Measurements from ENCODE around the gene MFAP3.

DNA sequence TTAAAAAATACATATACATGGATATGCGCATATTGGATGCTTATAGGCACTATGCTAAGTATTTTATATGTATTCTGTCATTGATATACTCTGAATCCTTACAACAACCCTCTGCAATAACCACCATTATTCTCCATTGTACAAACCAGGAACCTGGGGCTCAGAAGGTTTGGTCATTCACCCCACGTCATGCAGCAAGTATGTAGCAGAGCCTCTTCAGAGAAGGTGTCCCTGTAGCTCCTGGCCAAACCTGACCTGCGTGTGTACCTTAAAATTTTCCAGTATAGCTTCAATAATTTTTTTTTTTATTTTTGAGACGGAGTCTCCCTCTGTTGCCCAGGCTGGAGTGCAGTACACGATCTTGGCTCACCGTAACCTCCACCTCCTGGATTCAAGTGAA lies 51.9 kb downstream of the MFAP3 start:
- TF ChIP-seq CTCF (IDR thresholded peaks at IDR 0.05; ENCODE audit: poor library complexity, severe bottlenecking) (no peak), EZH2 (IDR thresholded peaks at IDR 0.05; ENCODE audit: borderline replicate concordance, insufficient read depth, low read length, poor library complexity, severe bottlenecking) (no peak), EP300 (conservative IDR thresholded peaks at IDR 0.05; ENCODE audit: poor library complexity, severe bottlenecking) (no peak), SMC3 (conservative IDR thresholded peaks at IDR 0.05; ENCODE audit: poor library complexity) (no peak), POLR2AphosphoS5 (IDR thresholded peaks at IDR 0.05) (no peak), RAD21 (conservative IDR thresholded peaks at IDR 0.05) (no peak), MXI1 (conservative IDR thresholded peaks at IDR 0.05; ENCODE audit: poor library complexity, severe bottlenecking) (no peak)
- TF ChIP-seq, protein P1, sequence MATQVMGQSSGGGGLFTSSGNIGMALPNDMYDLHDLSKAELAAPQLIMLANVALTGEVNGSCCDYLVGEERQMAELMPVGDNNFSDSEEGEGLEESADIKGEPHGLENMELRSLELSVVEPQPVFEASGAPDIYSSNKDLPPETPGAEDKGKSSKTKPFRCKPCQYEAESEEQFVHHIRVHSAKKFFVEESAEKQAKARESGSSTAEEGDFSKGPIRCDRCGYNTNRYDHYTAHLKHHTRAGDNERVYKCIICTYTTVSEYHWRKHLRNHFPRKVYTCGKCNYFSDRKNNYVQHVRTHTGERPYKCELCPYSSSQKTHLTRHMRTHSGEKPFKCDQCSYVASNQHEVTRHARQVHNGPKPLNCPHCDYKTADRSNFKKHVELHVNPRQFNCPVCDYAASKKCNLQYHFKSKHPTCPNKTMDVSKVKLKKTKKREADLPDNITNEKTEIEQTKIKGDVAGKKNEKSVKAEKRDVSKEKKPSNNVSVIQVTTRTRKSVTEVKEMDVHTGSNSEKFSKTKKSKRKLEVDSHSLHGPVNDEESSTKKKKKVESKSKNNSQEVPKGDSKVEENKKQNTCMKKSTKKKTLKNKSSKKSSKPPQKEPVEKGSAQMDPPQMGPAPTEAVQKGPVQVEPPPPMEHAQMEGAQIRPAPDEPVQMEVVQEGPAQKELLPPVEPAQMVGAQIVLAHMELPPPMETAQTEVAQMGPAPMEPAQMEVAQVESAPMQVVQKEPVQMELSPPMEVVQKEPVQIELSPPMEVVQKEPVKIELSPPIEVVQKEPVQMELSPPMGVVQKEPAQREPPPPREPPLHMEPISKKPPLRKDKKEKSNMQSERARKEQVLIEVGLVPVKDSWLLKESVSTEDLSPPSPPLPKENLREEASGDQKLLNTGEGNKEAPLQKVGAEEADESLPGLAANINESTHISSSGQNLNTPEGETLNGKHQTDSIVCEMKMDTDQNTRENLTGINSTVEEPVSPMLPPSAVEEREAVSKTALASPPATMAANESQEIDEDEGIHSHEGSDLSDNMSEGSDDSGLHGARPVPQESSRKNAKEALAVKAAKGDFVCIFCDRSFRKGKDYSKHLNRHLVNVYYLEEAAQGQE (IDR thresholded peaks at IDR 0.05; ENCODE audit: borderline replicate concordance) = no peak

All from neural cell (in vitro differentiated cells).